ENCODE data around the gene LRP1. TPM values are rescaled to one million over a fixed set of nuclear protein-coding genes. Genes with fewer than 3 reads are reported as not detected.

Gene LRP1
- total RNA-seq, 1 experiment from 2014 or later: 14.7 TPM

GRCh38 chr12:57236925-57237595 lies 108.8 kb downstream of the LRP1 start:
- ATAC-seq: no peak; the same call in 1 of the 2 replicates
- H3K9ac ChIP-seq (ENCODE audit: low read length): no peak overlapping the region

GRCh38 chr12:57237596-57237931 lies 109.3 kb downstream of the LRP1 start:
- H3K36me3 ChIP-seq (ENCODE audit: low read depth, low read length): peaks cover 19% of the 10 kb centered on the region; the same call in 1 of the 2 replicates
- H3K4me3 ChIP-seq (ENCODE audit: low read length): no peak overlapping the region
- no peak overlapping the region for H3K9ac ChIP-seq (ENCODE audit: low read length)
- ChIA-PET CTCF (no interaction called here), POLR2A (ENCODE audit: unreplicated experiment) (interaction anchor here (0.6 kb wide), 1 partner anchor 163 kb away, joined by 3 read pairs; no protein-coding TSS in a partner anchor)
- H3K27ac ChIP-seq (ENCODE audit: low read length): no peak overlapping the region
- H2AFZ ChIP-seq (ENCODE audit: low read length): no peak overlapping the region
- H3K4me2 ChIP-seq (ENCODE audit: low read length): no peak overlapping the region
- peaks cover 30% of the 10 kb centered on the region for H3K4me1 ChIP-seq (ENCODE audit: insufficient read depth, low read length)
- ATAC-seq (no peak), DNase-seq (peak; percentile 39)
- no peak for TF ChIP-seq EZH2 (IDR thresholded peaks at IDR 0.05; ENCODE audit: low read length, unreplicated experiment)
- no peaks in the 10 kb centered on the region for H3F3A ChIP-seq (ENCODE audit: low read length, unreplicated experiment)
- H4K20me1 ChIP-seq (ENCODE audit: low read length): no peaks in the 10 kb centered on the region
- H3K9me3 ChIP-seq (ENCODE audit: low read length): no peaks in the 10 kb centered on the region
- H3K9me2 ChIP-seq (replicated peaks; ENCODE audit: low read length): no peaks in the 10 kb centered on the region
- H3K27me3 ChIP-seq (ENCODE audit: low read length): peaks cover 14% of the 10 kb centered on the region
- intact Hi-C loops (cut with micrococcal nuclease): no loop called here
- BruUV-seq (replicated peaks): no TSS peak
- H3K79me2 ChIP-seq (ENCODE audit: low read length): peaks cover 7% of the 10 kb centered on the region; the same call in 1 of the 2 replicates

More at GRCh38 chr12:57236925-57237595, 108.8 kb downstream of the LRP1 start:
- Histone ChIP-seq H3K27ac (ENCODE audit: low read length) (no peak overlapping the region), H3K9me2 (replicated peaks; ENCODE audit: low read length) (no peaks in the 10 kb centered on the region), H3K36me3 (ENCODE audit: low read depth, low read length) (peaks cover 24% of the 10 kb centered on the region; the same call in 1 of the 2 replicates), H3K4me2 (ENCODE audit: low read length) (no peak overlapping the region), H3K9me3 (ENCODE audit: low read length) (no peaks in the 10 kb centered on the region), H3K27me3 (ENCODE audit: low read length) (peaks cover 9% of the 10 kb centered on the region), H3K4me3 (ENCODE audit: low read length) (no peak overlapping the region), H3K4me1 (ENCODE audit: insufficient read depth, low read length) (peaks cover 26% of the 10 kb centered on the region), H3K79me2 (ENCODE audit: low read length) (peaks cover 12% of the 10 kb centered on the region), H4K20me1 (ENCODE audit: low read length) (no peaks in the 10 kb centered on the region), H2AFZ (ENCODE audit: low read length) (no peak overlapping the region), H3F3A (ENCODE audit: low read length, unreplicated experiment) (no peaks in the 10 kb centered on the region)
- POLR2A ChIA-PET (ENCODE audit: unreplicated experiment): interaction anchor here (0.6 kb wide), 1 partner anchor 162 kb away, joined by 3 read pairs; no protein-coding TSS in a partner anchor
- TF ChIP-seq EZH2phosphoT487 (IDR thresholded peaks at IDR 0.05; ENCODE audit: borderline replicate concordance, low read length) (no peak), CTCF (conservative IDR thresholded peaks at IDR 0.05; ENCODE audit: low read depth, low read length) (no peak), EZH2 (IDR thresholded peaks at IDR 0.05; ENCODE audit: low read length, unreplicated experiment) (no peak)
- intact Hi-C loops (cut with micrococcal nuclease): no loop called here
- no peak for DNase-seq
- no TSS peak for BruUV-seq (replicated peaks)
- CTCF ChIA-PET: interaction anchor here (0.6 kb wide), 1 partner anchor 23 kb away, joined by 15 read pairs; no protein-coding TSS in a partner anchor

GRCh38 chr12:57237932-57238853 lies 109.9 kb downstream of the LRP1 start:
- Histone ChIP-seq H3K9me3 (ENCODE audit: low read length) (no peaks in the 10 kb centered on the region), H3K27ac (ENCODE audit: low read length) (no peak overlapping the region), H4K20me1 (ENCODE audit: low read length) (no peaks in the 10 kb centered on the region), H3K4me3 (ENCODE audit: low read length) (peak overlapping the region; percentile 54), H3K9me2 (replicated peaks; ENCODE audit: low read length) (no peaks in the 10 kb centered on the region), H3K4me1 (ENCODE audit: insufficient read depth, low read length) (peaks cover 33% of the 10 kb centered on the region), H3K4me2 (ENCODE audit: low read length) (peak overlapping the region; percentile 98), H3K79me2 (ENCODE audit: low read length) (0 out of 2 replicates have a peak, but pooled peaks cover under 1% of the 10 kb centered on the region), H3K9ac (ENCODE audit: low read length) (no peak overlapping the region), H3K27me3 (ENCODE audit: low read length) (peaks cover 16% of the 10 kb centered on the region), H3F3A (ENCODE audit: low read length, unreplicated experiment) (no peaks in the 10 kb centered on the region), H3K36me3 (ENCODE audit: low read depth, low read length) (peaks cover 12% of the 10 kb centered on the region; the same call in 1 of the 2 replicates), H2AFZ (ENCODE audit: low read length) (peak overlapping the region; percentile 77)
- ChIA-PET POLR2A (ENCODE audit: unreplicated experiment) (no interaction called here), CTCF (interaction anchor here (0.7 to 1.9 kb wide), 2 partner anchors 8 to 24 kb away, joined by 3 to 11 read pairs; partner anchors contain the start of gene SHMT2)
- no peak for DNase-seq
- TF ChIP-seq EZH2 (IDR thresholded peaks at IDR 0.05; ENCODE audit: low read length, unreplicated experiment): no peak
- no peak for TF ChIP-seq CTCF (conservative IDR thresholded peaks at IDR 0.05; ENCODE audit: low read depth, low read length)
- no peak for TF ChIP-seq EZH2phosphoT487 (IDR thresholded peaks at IDR 0.05; ENCODE audit: borderline replicate concordance, low read length)
- no TSS peak for BruUV-seq (replicated peaks)
- ATAC-seq: no peak
- intact Hi-C loops (cut with micrococcal nuclease): no loop called here
